GM19452 (cell line): ENCODE measurements around the gene RBMS3.
"Not testable (repeated sequence)": the region's sequence is repeated elsewhere in the genome, so short reads cannot be mapped to it uniquely, and the experiment has no call there.

Experiments used
- ATAC-seq: cut with Tn5 transposase; IDR thresholded peaks from one replicate; pipeline ENCODE4 v1.9.1; 2021; ENCODE audit not compliant: unreplicated experiment

RBMS3 gene

DNA sequence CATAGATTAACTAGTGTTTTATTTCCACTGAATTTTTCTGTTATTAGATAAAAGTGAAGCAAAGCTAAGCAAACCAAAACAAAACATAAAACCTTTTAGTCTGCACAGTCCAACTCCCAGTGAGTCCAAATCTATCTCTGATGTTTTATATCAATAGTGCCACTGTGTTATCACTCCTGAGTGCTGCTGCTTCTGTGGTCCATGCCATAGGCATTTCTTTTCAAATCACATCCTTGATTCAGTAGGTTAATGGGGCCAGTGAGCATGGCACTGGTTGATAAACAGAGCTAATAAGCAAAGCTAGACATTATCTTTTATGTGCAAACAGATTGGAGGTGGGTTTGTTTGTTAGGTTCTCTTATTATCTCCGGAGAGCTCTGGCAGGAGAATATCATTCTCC lies 30.0 kb downstream of the RBMS3 start:
- no peak for ATAC-seq

GRCh38 chr3:29311795-29312194 lies 30.9 kb downstream of the RBMS3 start:
- no peak for ATAC-seq

GRCh38 chr3:29312395-29312794 lies 31.5 kb downstream of the RBMS3 start:
- no peak for ATAC-seq

GRCh38 chr3:29312960-29313452 lies 32.1 kb downstream of the RBMS3 start:
- ATAC-seq: no peak

DNA sequence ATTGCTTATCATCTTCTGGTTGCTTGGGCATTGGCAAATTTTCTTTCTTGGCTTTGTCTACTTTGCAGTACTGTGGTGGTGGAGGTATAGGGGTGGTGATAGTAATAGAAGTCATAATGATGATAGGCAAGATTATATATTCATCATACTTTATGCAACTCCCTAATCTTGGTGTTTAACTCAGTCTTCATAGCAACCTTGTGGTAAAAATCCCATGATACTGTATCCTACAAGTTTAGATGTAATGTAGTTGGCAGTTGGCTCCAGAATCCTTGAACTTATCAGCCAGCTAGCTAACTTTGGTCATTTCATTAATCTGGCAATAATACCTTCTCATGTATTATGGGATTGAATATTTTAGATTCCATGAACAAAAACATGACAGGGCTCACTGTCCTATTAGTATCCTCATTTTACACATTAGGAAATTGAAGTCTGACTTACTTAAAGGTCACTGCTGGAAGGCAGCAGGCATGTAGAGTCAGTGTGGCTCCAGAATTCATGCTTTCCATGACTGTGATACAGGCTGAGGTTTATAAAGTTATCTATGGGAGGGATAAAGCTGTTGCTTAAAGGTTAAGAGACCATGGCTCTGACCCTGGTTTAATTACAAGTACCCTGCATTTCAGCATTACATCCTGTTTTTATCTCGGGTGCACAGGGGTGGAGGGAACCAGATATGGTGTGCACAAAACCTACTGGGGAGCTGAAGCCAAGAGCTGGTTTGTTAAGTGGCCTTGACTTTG lies 33.3 kb downstream of the RBMS3 start:
- no peak for ATAC-seq

DNA sequence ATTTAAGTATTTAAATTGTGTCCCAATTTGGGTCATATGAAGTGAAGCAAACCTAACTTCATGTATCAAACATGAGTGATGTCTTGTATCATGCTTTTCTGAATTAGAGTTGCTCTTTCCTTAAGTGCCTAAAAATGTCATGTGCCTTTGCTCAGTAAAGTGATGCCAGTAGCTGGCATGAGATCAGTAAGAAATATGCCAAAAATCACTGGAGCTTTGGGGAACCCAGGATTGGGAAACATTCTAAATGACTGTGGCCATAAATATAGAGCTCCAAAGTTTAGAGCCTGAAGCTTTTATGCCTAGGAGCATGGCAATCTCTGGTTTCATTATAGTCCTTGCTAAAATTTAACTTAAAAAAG lies 33.8 kb downstream of the RBMS3 start:
- ATAC-seq: no peak

- ATAC-seq: no peak
These were observed 36.8 kb downstream of the RBMS3 start for GRCh38 chr3:29317659-29318173.

DNA sequence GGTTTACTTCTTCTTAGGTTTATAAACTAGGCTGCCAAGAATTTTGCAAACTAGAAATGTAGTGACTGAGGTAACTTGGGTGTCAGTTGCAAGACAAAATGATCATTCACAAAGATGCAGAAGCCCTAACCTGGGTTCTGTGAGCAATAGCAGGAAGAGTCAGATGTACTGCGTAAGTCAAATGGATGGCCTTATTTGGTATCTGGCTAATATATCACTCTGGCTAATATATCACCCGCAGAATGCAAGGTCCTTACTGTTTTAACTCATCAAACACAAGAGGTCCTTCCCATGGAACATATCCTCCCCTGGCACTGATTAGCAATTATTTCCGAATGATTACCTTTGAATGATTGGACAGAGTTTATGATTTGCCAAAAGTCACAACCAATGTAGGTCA lies 37.4 kb downstream of the RBMS3 start:
- no peak for ATAC-seq

DNA sequence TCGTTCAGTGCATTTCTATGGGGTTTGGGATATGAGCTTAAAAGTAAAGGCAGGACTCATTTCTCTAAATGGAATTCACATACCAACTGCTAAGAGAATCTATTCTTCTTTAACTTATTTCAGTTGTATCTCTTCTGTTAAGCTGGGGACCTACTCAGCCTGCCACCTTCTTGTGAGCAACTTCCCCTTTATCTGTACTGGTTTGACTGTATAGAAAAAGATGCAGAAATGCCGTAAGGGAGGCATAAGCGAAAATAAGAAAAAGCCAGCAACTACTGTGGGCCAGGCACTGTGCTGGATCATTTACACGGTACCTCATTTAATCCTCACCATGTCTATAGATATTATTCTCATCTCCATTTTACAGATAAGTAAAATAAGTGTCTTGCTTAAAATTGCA lies 38.4 kb downstream of the RBMS3 start:
- peak; percentile 61 for ATAC-seq

DNA sequence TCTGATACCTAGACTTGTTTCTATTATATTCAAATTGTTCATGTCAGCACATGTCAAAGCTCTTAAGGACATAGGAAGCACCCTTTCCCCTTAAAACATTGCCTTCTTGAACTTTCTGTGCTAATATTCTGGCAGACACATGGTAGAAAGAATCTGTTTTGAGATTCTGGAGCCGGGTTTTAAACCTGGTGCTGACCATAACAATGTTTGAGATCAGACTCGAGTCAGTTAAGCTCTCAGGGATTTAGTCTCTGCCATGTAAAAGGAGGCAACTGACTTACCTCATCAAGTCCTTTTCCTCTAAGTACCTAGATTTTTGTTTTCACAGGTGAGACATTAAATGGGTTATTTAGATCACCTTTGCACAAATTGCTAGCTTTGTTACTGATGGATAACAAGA lies 38.9 kb downstream of the RBMS3 start:
- ATAC-seq: no peak

- ATAC-seq: no peak
These were observed 41.7 kb downstream of the RBMS3 start for GRCh38 chr3:29322586-29322985.

- ATAC-seq: peak; percentile 96
These were observed 43.3 kb downstream of the RBMS3 start for GRCh38 chr3:29324180-29324651.

GRCh38 chr3:29326540-29326939 lies 45.7 kb downstream of the RBMS3 start:
- ATAC-seq: not testable (repeated sequence)

DNA sequence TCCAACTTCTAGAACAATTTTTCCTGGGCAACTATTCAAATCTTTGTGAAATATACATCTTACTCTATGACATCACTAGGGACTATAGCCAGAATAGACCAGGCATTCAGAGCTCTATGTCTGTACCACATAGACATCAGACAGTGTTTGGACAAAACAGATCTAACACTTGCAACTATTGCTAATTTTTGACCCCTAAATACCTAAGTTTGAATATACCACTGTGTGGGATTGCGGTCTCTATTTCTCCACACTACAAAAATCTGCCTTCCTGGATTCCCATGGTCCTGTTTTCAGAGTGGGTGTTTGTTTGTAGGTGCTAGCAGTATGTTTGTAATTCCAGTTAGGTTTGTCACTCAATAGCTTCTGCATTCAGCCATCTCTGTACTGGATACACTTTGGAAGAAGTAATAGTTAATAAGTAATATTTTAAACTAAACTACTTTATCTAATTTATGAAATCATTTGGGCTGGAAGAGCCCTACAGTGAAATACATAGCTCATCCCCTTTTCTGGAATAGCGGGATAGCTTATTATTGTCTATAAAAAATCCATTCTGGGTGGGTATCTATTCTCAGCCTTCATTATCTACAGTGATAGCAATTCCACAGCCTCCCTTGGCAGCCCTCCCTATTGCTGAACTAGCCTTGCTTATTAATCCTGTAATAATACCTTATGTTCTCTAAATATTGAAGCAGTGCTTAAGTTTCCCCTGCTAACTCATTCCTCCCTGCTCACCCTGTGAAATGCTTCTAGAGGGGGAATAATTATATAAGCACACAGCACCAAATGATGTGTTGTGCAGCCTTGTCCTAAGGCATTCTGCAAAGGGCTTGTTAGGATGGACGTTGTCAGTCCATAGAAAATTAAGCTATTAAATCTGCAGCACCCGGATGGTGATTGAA lies 49.4 kb downstream of the RBMS3 start:
- ATAC-seq: no peak

DNA sequence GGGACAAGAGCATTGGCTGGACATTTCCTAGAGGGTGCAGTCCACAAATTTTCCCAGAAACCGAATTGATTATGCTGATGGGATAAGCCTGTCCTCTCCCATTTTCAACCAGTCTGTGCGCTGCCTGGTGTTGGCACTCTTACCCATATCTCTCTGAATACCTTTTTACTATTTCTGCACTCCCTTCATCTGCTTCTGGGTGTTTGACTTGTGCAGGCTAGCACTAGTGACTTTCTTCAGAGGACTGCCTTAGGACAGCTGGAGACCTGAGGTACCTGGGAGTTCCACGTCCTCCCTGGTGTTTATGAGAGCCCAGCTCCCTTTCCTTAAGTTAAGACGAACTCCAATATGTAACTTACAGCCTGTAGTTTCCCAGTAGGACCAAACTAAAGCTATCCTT lies 50.2 kb downstream of the RBMS3 start:
- no peak for ATAC-seq

- no peak for ATAC-seq
These were observed 50.8 kb downstream of the RBMS3 start for GRCh38 chr3:29331456-29332194.

- no peak for ATAC-seq
These were observed 51.3 kb downstream of the RBMS3 start for GRCh38 chr3:29332195-29332637.

GRCh38 chr3:29333576-29333975 lies 52.7 kb downstream of the RBMS3 start:
- no peak for ATAC-seq

DNA sequence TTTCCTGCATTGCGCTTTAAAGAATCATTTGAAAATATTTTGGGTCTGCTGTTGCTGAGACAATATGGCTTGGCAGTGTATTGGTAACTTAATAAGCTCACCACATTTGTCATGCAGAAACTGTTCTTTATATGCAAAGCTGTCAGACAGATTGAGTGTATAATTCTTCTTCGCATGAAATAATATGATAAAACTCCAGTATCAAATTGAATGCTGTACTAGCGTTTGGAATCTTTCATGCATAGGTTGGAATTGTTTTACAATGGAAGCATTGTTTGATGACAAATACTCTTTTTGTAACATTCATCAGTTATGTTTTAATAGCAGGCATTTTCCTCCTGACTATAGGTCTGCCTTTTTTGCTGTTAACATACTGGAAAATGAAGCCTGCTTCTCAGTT lies 53.8 kb downstream of the RBMS3 start:
- ATAC-seq: no peak

DNA sequence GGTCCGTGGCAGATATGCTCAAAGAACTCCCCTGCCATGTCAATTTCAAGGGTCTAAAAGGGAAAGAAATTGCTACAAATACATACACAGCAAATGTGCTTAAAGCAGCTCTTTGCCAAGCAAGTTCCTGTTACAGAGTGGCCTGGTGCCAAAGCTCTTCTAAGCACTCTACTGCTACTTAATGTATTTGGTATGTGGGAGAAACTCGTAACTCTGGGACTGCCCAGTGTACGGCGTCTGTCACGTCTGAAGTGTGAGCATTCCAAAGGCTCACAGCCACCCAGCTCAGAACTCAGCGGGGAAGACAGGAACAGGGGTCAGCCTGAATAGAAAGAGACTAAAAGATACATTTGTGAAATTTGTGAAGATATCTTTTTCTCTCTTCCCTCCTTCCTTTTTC lies 54.6 kb downstream of the RBMS3 start:
- no peak for ATAC-seq

GRCh38 chr3:29335943-29336342 lies 55.1 kb downstream of the RBMS3 start:
- ATAC-seq: no peak
